GM21367 (cell line): ENCODE measurements around the gene MAT2B.

Experiments used
- ATAC-seq: cut with Tn5 transposase; IDR thresholded peaks from one replicate; pipeline ENCODE4 v1.9.1; 2021; ENCODE audit not compliant: unreplicated experiment

MAT2B gene

GRCh38 chr5:163548649-163549048 is 43.2 kb downstream of the MAT2B start:
- ATAC-seq: no peak

- ATAC-seq: no peak
Measured at GRCh38 chr5:163551156-163551555, 45.7 kb downstream of the MAT2B start.

DNA sequence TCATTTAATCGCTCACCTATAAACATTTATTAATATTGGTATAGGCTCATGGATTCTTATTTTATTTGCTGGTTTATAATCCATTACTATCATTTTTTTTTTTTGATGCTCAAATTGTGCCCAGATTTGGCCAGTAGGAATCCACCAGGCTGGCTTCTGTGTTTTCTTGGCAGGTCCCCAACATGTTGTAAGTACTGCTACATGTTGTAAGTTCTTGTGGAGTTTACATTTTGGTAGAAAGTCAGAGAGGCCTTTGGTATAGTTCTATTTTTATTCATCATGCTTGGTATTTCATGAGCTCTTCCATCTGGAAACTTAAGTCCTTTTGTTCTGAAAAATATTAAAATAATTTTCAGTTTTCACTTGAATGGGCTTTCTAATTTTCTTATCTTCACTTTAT is 47.1 kb downstream of the MAT2B start:
- ATAC-seq: no peak

GRCh38 chr5:163561339-163561738 is 55.9 kb downstream of the MAT2B start:
- ATAC-seq: no peak

DNA sequence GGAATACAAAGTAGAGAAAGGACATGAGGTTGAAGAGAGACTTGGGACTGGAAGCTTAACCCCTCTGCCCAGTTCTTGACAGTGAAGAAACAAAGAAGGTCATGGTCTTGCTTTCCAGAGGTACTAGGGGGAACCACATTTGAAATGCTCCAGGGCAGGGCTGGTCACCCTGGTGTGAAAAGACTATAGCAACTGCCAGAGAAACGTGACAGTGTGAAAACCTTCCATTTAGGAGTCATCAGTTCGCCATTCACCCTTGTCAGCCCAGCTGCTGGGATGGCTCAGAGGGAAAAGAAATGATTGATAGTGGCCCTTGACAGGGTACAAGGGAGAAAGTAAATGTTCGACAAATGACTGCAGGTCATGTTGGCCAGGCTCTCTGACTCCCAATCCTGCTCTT is 56.7 kb downstream of the MAT2B start:
- no peak for ATAC-seq

DNA sequence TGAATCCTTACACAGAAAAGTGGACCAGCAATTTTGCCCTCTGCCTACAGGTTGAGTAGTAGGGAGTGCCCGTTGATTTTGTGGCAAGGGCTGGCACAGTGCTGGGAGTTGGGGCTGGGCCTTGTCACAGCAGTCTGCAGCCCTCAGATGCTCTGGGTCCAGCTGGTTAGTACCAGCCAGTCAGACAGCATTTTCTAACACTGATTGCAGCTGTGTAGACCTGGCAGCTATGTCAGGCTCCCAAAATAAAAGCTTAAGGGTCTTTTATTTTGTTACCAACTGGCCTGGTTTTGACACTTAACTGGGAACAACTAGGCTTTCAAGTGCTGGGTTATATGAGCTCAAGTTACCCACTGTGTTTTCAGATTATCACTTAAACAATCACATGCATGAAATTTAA is 57.7 kb downstream of the MAT2B start:
- no peak for ATAC-seq

DNA sequence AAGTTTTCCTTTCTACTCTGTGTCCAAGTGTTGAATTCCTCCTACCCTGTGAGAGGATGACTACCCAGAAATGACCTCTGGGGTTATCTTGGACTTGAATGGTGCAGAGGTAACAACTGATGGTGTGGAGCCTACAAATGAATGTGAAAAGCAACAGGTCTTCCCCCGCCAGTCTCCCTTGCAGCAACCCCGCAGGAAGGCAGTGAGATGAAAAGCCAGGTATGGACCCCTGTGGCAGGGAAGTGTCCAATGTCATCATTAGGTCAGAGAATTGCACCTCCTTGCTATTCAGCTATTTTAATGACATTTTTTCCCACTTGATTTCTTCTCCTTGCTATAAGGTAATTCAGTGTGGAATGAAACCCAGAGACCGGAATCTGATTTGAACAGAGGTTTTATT is 58.5 kb downstream of the MAT2B start:
- no peak for ATAC-seq

GRCh38 chr5:163564321-163564938 is 59.0 kb downstream of the MAT2B start:
- ATAC-seq: peak; percentile 42

- no peak for ATAC-seq
Measured at GRCh38 chr5:163565492-163565891, 60.1 kb downstream of the MAT2B start.

- ATAC-seq: peak; percentile 67
Measured at GRCh38 chr5:163565931-163566608, 60.7 kb downstream of the MAT2B start.

GRCh38 chr5:163566678-163567077 is 61.3 kb downstream of the MAT2B start:
- no peak for ATAC-seq

DNA sequence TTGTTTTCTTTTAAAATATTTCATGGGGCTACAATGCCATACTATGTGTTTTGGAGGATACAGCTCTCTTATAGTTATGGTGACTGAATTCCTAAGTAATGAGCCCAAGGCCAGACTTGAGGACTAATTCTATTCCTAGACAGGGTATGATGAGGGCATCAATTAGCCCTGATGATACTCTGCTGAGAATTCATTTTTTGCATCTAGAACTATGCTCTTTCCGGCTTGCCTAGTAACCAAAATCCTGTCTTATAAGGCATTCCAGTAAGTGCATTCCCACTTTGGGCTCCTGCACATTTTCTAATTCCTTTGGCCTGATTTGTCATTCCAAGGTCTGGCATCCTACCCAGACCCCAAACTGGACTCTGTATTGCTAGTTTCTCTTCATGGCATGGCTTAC is 62.4 kb downstream of the MAT2B start:
- no peak for ATAC-seq
